Duodenal mucosa (tissue), 2 donors: ENCODE measurements around the gene TIMM13.
A peak's percentile ranks its signal among the peaks of the same experiment; 100 is the strongest.

Experiments used
- H3K27ac ChIP-seq: one replicate; pipeline ENCODE4 v1.7.0; 2013; ENCODE audit warnings: low read depth, low read length
- H3K27me3 ChIP-seq, 2 donors: one replicate each; pipeline ENCODE4 v1.7.0; 2013; ENCODE audit warnings: low read length in 2 of 2, control low read depth in 1 of 2; ENCODE audit not compliant: insufficient read depth in 2 of 2, control insufficient read depth in 1 of 2
- H3K36me3 ChIP-seq, 2 donors: one replicate each; pipeline ENCODE4 v1.7.0; 2013; ENCODE audit warnings: low read length in 2 of 2, control low read depth in 1 of 2; ENCODE audit not compliant: insufficient read depth in 2 of 2, control insufficient read depth in 1 of 2
- H3K4me1 ChIP-seq, 2 donors: one replicate each; pipeline ENCODE4 v1.7.0; 2013; ENCODE audit warnings: low read length in 2 of 2, control low read depth in 1 of 2; ENCODE audit not compliant: insufficient read depth in 2 of 2, control insufficient read depth in 1 of 2
- H3K4me3 ChIP-seq, 2 donors: one replicate each; pipeline ENCODE4 v1.7.0; 2013; ENCODE audit warnings: low read length in 2 of 2, low read depth in 1 of 2
- H3K9ac ChIP-seq, 2 donors: one replicate each; pipeline ENCODE4 v1.7.0; 2013; ENCODE audit warnings: low read length in 2 of 2, low read depth in 1 of 2
- H3K9me3 ChIP-seq, 2 donors: one replicate each; pipeline ENCODE4 v1.7.0; 2013; ENCODE audit warnings: low read length in 2 of 2, control low read depth in 1 of 2; ENCODE audit not compliant: control insufficient read depth in 1 of 2

Gene TIMM13

GRCh38 chr19:2431318-2432055 lies 4.1 kb upstream of the TIMM13 start:
- Histone ChIP-seq H3K27me3 (no peaks in the 10 kb centered on the region), H3K4me3 (no peak overlapping the region), H3K4me1 (peaks cover 2 to 19% of the 10 kb centered on the region in 2 donors), H3K9me3 (no peaks in the 10 kb centered on the region), H3K27ac (no peak overlapping the region), H3K36me3 (peaks cover 0 to 32% of the 10 kb centered on the region in 2 donors), H3K9ac (no peak overlapping the region)

- no peak overlapping the region for H3K9ac ChIP-seq
- H3K4me3 ChIP-seq, result no peak overlapping the region
- H3K4me1 ChIP-seq, result peaks cover 7 to 28% of the 10 kb centered on the region in 2 donors
- no peaks in the 10 kb centered on the region for H3K9me3 ChIP-seq
- peaks cover 0 to 29% of the 10 kb centered on the region in 2 donors for H3K36me3 ChIP-seq
- no peaks in the 10 kb centered on the region for H3K27me3 ChIP-seq
- no peak overlapping the region for H3K27ac ChIP-seq
These were observed 2.6 kb upstream of the TIMM13 start for GRCh38 chr19:2429917-2430535.

GRCh38 chr19:2428756-2429711 lies 1.6 kb upstream of the TIMM13 start:
- H3K4me3 ChIP-seq, result peak overlapping the region; percentile 93 to 96
- H3K9me3 ChIP-seq, result no peaks in the 10 kb centered on the region
- H3K9ac ChIP-seq, result peak overlapping the region; percentile 58 to 85
- peaks cover 7 to 28% of the 10 kb centered on the region in 2 donors for H3K4me1 ChIP-seq
- peaks cover 0 to 21% of the 10 kb centered on the region in 2 donors for H3K36me3 ChIP-seq
- no peaks in the 10 kb centered on the region for H3K27me3 ChIP-seq
- no peak overlapping the region for H3K27ac ChIP-seq

- H3K27ac ChIP-seq, result peak overlapping the region; percentile 85
- peak overlapping the region; percentile 58 to 85 for H3K9ac ChIP-seq
- H3K27me3 ChIP-seq, result no peaks in the 10 kb centered on the region
- peak overlapping the region; percentile 93 to 96 for H3K4me3 ChIP-seq
- H3K36me3 ChIP-seq, result peaks cover 5 to 16% of the 10 kb centered on the region in 2 donors
- H3K9me3 ChIP-seq, result no peaks in the 10 kb centered on the region
- peaks cover 7 to 28% of the 10 kb centered on the region in 2 donors for H3K4me1 ChIP-seq
These were observed 920 bp upstream of the TIMM13 start for GRCh38 chr19:2428321-2428690.

GRCh38 chr19:2426611-2427428 lies 566 bp downstream of the TIMM13 start:
- H3K4me1 ChIP-seq, result peaks cover 7 to 28% of the 10 kb centered on the region in 2 donors
- H3K4me3 ChIP-seq, result peak overlapping the region; percentile 93 to 96
- peaks cover 5 to 12% of the 10 kb centered on the region in 2 donors for H3K36me3 ChIP-seq
- peak overlapping the region; percentile 58 to 85 for H3K9ac ChIP-seq
- no peaks in the 10 kb centered on the region for H3K9me3 ChIP-seq
- H3K27ac ChIP-seq, result peak overlapping the region; percentile 85
- H3K27me3 ChIP-seq, result no peaks in the 10 kb centered on the region

- Histone ChIP-seq H3K4me1 (peaks cover 7 to 28% of the 10 kb centered on the region in 2 donors), H3K9ac (peak overlapping the region; percentile 58 to 85), H3K36me3 (peaks cover 4 to 5% of the 10 kb centered on the region in 2 donors), H3K27ac (no peak overlapping the region), H3K4me3 (peak overlapping the region; percentile 93 to 96), H3K9me3 (no peaks in the 10 kb centered on the region), H3K27me3 (no peaks in the 10 kb centered on the region)
These were observed 1.5 kb downstream of the TIMM13 start for GRCh38 chr19:2425622-2426581.

- peaks cover 0 to 5% of the 10 kb centered on the region in 2 donors for H3K36me3 ChIP-seq
- H3K27ac ChIP-seq, result no peak overlapping the region
- no peak overlapping the region for H3K4me3 ChIP-seq
- no peak overlapping the region for H3K9ac ChIP-seq
- H3K9me3 ChIP-seq, result no peaks in the 10 kb centered on the region
- H3K27me3 ChIP-seq, result no peaks in the 10 kb centered on the region
- peaks cover 7 to 28% of the 10 kb centered on the region in 2 donors for H3K4me1 ChIP-seq
These were observed 2.4 kb downstream of the TIMM13 start for GRCh38 chr19:2424686-2425621.

GRCh38 chr19:2423915-2424685 lies 3.3 kb downstream of the TIMM13 start:
- Histone ChIP-seq H3K36me3 (peaks cover 0 to 5% of the 10 kb centered on the region in 2 donors), H3K27ac (no peak overlapping the region), H3K4me3 (no peak overlapping the region), H3K9me3 (no peaks in the 10 kb centered on the region), H3K4me1 (peaks cover 7 to 27% of the 10 kb centered on the region in 2 donors), H3K27me3 (no peaks in the 10 kb centered on the region), H3K9ac (no peak overlapping the region)
